NCI-H226 (cell line): Measurements from ENCODE around the gene AFAP1L2.
A peak's percentile ranks its signal among the peaks of the same experiment; 100 is the strongest.

ENCODE experiments used
- DNase-seq: peaks from one replicate; pipeline ENCODE4 v3.0.0-alpha.2; 2015

AFAP1L2 gene

GRCh38 chr10:114408112-114408967 is 4.0 kb upstream of the AFAP1L2 start:
- DNase-seq, result no peak

DNA sequence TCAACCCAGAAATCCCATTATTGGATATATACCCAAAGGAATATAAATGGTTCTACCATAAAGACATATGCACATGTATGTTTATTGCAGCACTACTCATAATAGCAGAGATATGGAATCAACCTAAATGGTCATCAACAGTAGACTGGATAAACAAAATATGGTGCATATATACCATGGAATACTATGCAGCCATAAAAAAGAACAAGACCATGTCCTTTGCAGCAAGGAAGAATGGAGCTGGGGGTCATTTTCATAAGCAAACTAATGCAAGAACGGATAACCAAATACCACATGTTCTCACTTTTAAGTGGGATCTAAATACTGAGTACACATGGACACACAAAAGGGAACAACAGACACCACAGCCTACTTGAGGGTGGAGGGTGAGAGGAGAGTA is 2.2 kb upstream of the AFAP1L2 start:
- DNase-seq, result no peak

DNA sequence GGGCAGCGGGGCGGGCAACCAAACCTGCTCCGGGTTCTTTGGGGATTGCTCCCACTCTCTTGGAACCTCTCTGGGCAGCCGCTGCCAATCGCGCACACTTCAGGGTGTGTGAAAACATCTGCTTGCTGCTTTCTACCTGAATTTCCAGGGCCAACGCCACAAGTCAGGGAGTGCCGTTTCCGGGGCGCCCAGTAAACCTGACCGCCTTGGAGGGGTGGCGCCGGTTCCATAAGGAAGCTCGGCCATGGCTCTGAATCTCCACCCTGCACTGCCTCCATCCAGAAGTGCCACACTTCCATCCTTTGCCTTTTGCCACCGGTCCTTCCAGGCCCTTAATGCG is 679 bp upstream of the AFAP1L2 start:
- no peak for DNase-seq

- no peak for DNase-seq
These were observed 651 bp downstream of the AFAP1L2 start for GRCh38 chr10:114403541-114404161.

DNA sequence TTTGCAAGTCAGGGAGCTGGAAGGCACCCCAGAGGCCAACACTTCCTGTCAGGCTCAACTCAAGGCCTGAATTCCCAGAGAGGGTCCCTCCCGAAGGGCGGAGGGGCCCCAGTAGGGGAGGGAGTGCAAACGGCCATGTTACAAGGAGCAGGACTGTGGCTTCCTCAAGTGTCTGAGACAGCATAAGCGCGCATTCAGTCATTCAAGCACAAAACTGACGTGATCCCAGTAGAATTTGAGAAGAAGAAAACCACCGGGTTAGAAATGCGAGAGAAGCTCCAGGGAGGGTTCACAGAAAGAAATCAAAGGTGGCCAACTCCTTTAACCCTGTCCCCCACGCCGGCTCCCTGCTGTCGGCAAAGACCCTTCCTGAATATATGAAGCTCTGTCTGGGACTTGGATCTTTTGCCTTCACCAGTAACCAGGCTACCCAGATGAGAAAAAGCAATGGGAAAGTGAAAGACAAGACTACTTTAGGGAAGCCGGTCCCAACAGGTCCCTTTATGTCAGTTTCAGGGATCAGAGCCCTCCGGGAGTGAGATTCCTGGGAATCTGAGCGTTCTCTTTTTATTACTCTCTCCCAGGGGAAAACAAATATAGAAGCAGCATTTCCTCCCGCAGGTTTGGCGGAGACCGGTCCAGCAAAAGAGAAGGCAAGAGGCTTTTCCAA is 1.3 kb downstream of the AFAP1L2 start:
- DNase-seq, result no peak

DNA sequence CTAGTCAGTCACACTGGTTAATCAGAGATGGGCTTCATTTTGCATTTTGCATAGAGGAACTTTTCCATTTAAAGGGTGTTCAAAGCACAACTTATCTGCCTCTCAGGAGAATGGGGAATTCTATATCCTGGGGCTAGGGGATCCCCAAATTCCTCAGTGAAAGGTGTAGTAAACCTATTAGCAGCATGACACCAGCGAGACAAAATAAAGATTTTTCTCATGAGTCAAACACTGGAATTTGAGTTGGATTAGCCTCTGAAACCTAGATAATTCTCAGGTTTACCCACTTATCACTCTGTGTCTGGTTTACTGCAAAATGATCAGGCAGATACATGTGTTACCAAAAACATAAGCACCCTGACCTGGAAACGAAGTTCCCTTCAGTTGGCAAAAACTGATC is 2.1 kb downstream of the AFAP1L2 start:
- DNase-seq, result peak; percentile 60

- DNase-seq, result no peak
These were observed 3.0 kb downstream of the AFAP1L2 start for GRCh38 chr10:114401195-114401791.

DNA sequence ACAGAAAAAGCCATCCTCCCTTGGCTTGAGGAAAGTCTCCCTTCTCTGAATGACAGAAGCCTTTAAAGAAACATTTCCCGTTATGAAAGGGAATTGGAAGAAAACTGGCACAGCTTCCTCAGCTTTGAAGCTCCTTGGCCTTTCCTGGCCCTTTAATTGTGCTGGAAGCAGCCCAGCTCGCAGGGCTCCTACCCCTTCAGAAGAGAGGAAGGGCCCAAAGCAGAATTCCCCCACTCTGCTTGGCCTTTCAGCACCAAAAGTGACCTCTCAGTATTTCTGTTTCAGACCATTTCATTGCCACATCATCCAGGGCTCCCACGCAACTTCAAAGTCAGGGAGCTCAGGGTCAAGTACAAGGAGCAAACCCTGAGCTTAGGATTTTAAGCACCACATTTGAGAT is 4.2 kb downstream of the AFAP1L2 start:
- DNase-seq, result no peak

GRCh38 chr10:114399576-114399975 is 4.7 kb downstream of the AFAP1L2 start:
- DNase-seq, result no peak

DNA sequence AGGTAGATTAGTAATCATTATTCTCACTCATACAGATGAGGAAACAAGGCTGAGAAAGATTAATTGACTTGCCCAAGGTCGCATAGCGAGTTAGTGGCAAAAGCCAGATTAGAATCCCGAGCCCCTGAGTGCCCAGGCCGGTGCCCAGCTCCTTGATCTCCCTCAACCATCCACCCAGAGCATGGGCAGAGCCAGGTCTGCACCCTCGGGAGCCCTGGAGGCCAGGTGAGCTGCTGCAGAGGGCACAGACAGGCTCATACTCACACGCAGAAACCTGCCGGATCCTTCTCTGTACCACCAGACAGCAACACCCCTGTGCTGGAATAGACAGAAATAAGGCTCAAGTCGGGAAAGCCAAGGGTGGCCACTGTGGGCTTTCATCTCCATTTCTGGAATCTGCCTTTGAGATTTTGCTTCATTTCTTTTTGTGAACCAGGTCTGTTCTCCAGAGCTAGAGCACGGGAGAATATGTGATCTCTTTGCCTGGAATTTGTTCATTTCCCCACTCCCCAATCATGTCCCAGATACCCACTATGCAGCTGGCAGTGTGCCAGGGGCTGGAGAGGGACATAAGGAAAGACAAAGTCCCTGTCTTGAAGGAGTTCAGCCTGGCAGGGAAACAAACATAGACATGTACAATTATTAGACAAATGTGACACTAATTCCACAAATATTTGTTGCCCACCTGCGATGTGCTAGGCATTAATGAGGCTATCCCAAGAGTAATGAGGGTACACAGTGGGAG is 5.5 kb downstream of the AFAP1L2 start:
- no peak for DNase-seq

DNA sequence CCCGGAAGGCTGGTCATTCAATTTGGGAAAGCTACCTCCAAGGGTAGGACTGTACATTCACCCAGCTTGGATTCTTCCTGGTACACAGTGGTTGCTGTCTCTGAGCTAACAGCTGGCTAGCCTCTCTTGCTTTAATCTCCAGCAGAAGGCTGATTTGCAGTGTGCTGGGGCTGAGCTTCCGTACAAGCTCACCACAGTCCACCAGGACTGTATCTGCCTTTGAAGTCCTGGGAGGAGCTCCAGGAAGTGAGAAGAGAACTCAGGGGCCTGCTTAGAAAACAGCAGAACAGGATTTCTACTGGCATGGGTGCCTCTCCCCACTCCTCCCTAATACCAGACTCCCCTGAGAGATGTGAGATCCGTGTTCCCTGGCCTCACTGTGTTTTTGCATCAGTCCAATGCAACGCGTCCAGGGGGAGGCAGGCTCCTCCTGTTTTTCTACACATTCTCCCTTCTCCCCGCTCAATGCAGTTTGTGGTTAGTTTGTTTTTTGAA is 6.6 kb downstream of the AFAP1L2 start:
- no peak for DNase-seq

- DNase-seq, result no peak
These were observed 7.8 kb downstream of the AFAP1L2 start for GRCh38 chr10:114396464-114396863.

GRCh38 chr10:114395366-114396022 is 8.8 kb downstream of the AFAP1L2 start:
- no peak for DNase-seq

DNA sequence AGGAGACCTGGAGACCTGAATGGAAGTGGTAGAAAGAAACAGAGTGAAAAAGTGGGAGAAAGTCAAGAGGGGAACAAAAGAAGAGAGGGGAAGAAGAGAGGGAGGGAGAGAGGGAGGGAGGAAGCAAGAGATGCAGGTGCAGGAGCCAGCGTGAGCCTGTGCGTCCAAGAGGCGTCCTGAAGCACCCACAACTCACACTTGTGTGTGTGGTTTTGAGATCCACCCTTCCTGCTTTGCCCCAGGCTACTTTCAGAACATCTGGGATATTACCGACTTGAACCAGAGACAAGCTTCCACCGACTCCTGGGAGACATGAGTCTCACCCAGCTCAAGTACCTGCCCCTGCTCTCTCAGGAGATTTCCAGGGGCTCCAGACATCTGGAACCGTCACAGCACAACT is 9.8 kb downstream of the AFAP1L2 start:
- DNase-seq, result no peak

- DNase-seq, result no peak
These were observed 10.4 kb downstream of the AFAP1L2 start for GRCh38 chr10:114393886-114394285.

GRCh38 chr10:114393482-114393881 is 10.8 kb downstream of the AFAP1L2 start:
- DNase-seq, result no peak

DNA sequence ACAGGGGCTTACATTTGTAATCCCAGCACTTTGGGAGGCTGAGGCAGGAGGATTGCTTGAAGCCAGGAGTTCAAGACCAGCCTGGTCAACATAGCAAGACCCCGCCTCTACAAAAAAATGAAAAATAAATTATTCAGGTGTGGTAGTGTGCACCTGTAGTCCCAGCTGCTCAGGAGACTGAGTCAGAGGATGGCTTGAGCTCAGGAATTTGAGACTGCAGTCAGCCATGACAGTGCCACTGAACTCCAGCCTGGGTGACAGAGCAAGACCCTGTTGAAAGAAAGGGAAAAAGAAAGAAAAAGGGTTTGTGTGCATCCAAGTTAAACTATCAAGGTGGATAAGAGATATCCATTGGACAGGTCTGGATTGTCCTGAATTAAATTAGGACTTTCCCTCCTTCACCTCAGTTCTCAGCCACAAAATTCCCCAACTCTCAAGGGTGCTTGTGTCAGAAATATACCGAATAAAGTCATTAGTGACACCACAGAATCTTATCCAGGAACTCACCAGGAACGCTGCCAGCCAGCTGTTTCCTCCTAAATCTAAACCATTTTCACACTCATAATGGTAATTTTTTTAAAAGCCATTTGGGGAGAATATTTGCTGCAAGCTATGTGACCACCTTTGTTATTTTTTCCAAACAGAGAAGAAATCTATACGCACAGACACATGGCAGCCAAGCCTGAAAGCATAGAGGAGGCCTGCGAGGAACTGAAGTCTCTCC is 12.0 kb downstream of the AFAP1L2 start:
- DNase-seq, result no peak

DNA sequence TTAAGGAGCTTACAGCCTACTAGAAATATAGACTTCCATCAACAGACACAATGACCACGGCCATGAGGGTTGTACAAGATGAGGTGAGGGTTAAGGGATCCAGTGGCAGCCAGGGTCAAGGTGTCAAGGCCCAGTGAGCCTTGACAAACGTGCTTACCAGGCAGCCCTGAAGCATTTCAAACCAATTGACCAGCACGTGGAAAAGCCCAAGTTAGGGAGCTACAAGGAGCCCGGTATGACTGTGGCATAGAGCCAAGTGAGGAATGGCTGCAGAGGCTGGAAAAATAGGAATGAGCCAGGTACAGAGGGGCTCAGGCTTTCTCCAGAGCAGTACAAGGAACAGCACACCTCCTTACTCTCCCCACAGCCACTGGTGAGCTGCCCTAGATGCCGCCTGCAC is 12.7 kb downstream of the AFAP1L2 start:
- no peak for DNase-seq

- DNase-seq, result peak; percentile 71
These were observed 14.9 kb downstream of the AFAP1L2 start for GRCh38 chr10:114389426-114389825.

GRCh38 chr10:114388275-114388674 is 16.0 kb downstream of the AFAP1L2 start:
- DNase-seq, result peak; percentile 53

GRCh38 chr10:114387784-114388183 is 16.5 kb downstream of the AFAP1L2 start:
- no peak for DNase-seq

- DNase-seq, result no peak
These were observed 17.9 kb downstream of the AFAP1L2 start for GRCh38 chr10:114386452-114386851.
